K562 (cell line): ENCODE data around the gene TASP1. TPM values are rescaled to one million over a fixed set of nuclear protein-coding genes. Genes with fewer than 3 reads are reported as not detected.

ENCODE experiments used
- ATAC-seq: fragments of 200-7000 bp; cut with Tn5 transposase; 3 replicates; pipeline ENCODE4 v1.9.1; 2020; ENCODE audit warnings: moderate library complexity
- BruUV-seq: library from RNA; stranded (reverse); fragments of 400-500 nt; replicated peaks from 2 replicates; lab custom pipeline; 2021; lab: Mats Ljungman, UMichigan
- CTCF ChIA-PET: fragments of 300-600 bp; formaldehyde crosslinking; extraction: SDS; loops from one replicate; lab custom pipeline; 2021; ENCODE audit warnings: low intra/inter-chr PET ratio; lab: Yijun Ruan, JAX
- POLR2A ChIA-PET: fragments of 300-600, 350-650 bp; sonication (Branson Sonifier 250); formaldehyde crosslinking; extraction: SDS; loops from one replicate; lab custom pipeline; 2021; ENCODE audit warnings: antibody characterized with exemption, inconsistent platforms; lab: Yijun Ruan, JAX
- DNase-seq, 4 experiments: peaks; one replicate each; pipeline versions ENCODE4 v3.0.0 to v3.0.0-alpha.2; 2011 to 2018; ENCODE audit warnings: low spot score in 3 of 4, mixed read lengths in 3 of 4; ENCODE audit errors: extremely low read depth in 1 of 4
- FAIRE-seq: peaks from 2 replicates; lab custom pipeline; 2011; peaks lifted over from hg19 to GRCh38; lab: Jason Lieb, UNC
- H2AFZ ChIP-seq: 2 replicates; pipeline ENCODE4 v1.6.0; 2011; ENCODE audit warnings: low read depth, low read length, control low read depth, inconsistent platforms
- H3K27ac ChIP-seq: fragments of 200-600 bp; 3 replicates; pipeline ENCODE4 v1.8.0; 2011; ENCODE audit warnings: low read depth, mild to moderate bottlenecking, control low read depth, inconsistent platforms, low read length, moderate library complexity, mixed read lengths; ENCODE audit errors: extremely low read depth
- H3K27me3 ChIP-seq, 2 experiments: fragments of 300-600 bp in 1 of 2; 2 replicates in 1 of 2; 3 replicates in 1 of 2; pipeline versions ENCODE4 v1.6.0 to v1.8.0; 2011; ENCODE audit warnings: inconsistent platforms in 2 of 2, low read length in 2 of 2, mild to moderate bottlenecking in 1 of 2, mixed read lengths in 1 of 2, moderate library complexity in 1 of 2; ENCODE audit not compliant: control insufficient read depth in 2 of 2, insufficient read depth in 2 of 2
- H3K36me3 ChIP-seq: fragments of 300-600 bp; 3 replicates; pipeline ENCODE4 v1.8.0; 2011; ENCODE audit warnings: mild to moderate bottlenecking, low read length, inconsistent platforms; ENCODE audit not compliant: control insufficient read depth, insufficient read depth
- H3K4me1 ChIP-seq, 2 experiments: fragments of 200-600 bp in 1 of 2; replicated peaks in 1 of 2; 2 replicates in 1 of 2; 3 replicates in 1 of 2; pipeline versions ENCODE4 v1.5.1 to v1.8.0; 2011; ENCODE audit warnings: inconsistent platforms in 2 of 2, low read length in 2 of 2, mild to moderate bottlenecking in 1 of 2, mixed read lengths in 1 of 2, moderate library complexity in 1 of 2; ENCODE audit not compliant: control insufficient read depth in 2 of 2, insufficient read depth in 2 of 2
- H3K4me2 ChIP-seq: 2 replicates; pipeline ENCODE4 v1.6.1; 2011; ENCODE audit warnings: low read length, control low read depth, inconsistent platforms, mixed read lengths; ENCODE audit not compliant: insufficient read depth
- H3K4me3 ChIP-seq: fragments of 200-600 bp; sonication (generic), shearing (Covaris generic); 2 replicates; pipeline ENCODE4 v1.5.1; 2016; ENCODE audit warnings: control low read depth, inconsistent platforms
- H3K79me2 ChIP-seq: fragments of 200-600 bp; 3 replicates; pipeline ENCODE4 v1.8.0; 2011; ENCODE audit warnings: low read length, inconsistent platforms; ENCODE audit not compliant: control insufficient read depth, insufficient read depth
- H3K9ac ChIP-seq, 2 experiments: 2 replicates each; pipeline versions ENCODE4 v1.6.0 to v1.6.1; 2011; ENCODE audit warnings: low read depth in 2 of 2, low read length in 2 of 2, control low read depth in 1 of 2, inconsistent platforms in 1 of 2, mild to moderate bottlenecking in 1 of 2, mixed read lengths in 1 of 2; ENCODE audit not compliant: insufficient read depth in 1 of 2
- H3K9me1 ChIP-seq: one replicate; pipeline ENCODE4 v1.6.0; 2011; ENCODE audit warnings: inconsistent platforms, mild to moderate bottlenecking, low read length, moderate library complexity; ENCODE audit not compliant: control insufficient read depth, insufficient read depth
- H3K9me3 ChIP-seq: replicated peaks from 2 replicates; pipeline ENCODE4 v1.5.1; 2011; ENCODE audit warnings: low read depth, low read length, inconsistent platforms; ENCODE audit not compliant: control insufficient read depth, insufficient read depth
- H4K20me1 ChIP-seq: replicated peaks from 2 replicates; pipeline ENCODE4 v1.6.1; 2011; ENCODE audit warnings: low read length, inconsistent platforms, mixed read lengths; ENCODE audit not compliant: control insufficient read depth, insufficient read depth
- CHD1 ChIP-seq: fragments of 200-600 bp; sonication (generic); IDR thresholded peaks from one replicate; pipeline ENCODE4 v1.6.1; 2012; ENCODE audit warnings: mild to moderate bottlenecking, moderate library complexity, low read length, inconsistent platforms
- CTBP1 ChIP-seq: fragments of 450-650 bp; IDR thresholded peaks from 2 replicates; pipeline ENCODE4 v1.6.1; 2016; ENCODE audit warnings: borderline replicate concordance
- ETV5 ChIP-seq: sonication (generic); formaldehyde crosslinking; IDR thresholded peaks from 2 replicates; pipeline ENCODE4 v1.4.0; 2020; ENCODE audit warnings: low read depth, mild to moderate bottlenecking, missing genetic modification reagents
- MAFK ChIP-seq: IDR thresholded peaks from 2 replicates; pipeline ENCODE4 v1.6.1; 2011; ENCODE audit warnings: low read length, improper control_type of control experiment
- MTA2 ChIP-seq: fragments of 450-650 bp; IDR thresholded peaks from 2 replicates; pipeline ENCODE4 v1.6.1; 2016; ENCODE audit warnings: low read depth
- NCOA6 ChIP-seq: fragments of 450-650 bp; IDR thresholded peaks from 2 replicates; pipeline ENCODE4 v1.6.1; 2017; ENCODE audit warnings: mild to moderate bottlenecking
- NUFIP1 ChIP-seq: fragments of 450-650 bp; IDR thresholded peaks from 2 replicates; pipeline ENCODE4 v1.6.1; 2018; ENCODE audit not compliant: partially characterized antibody
- STAG1 ChIP-seq: sonication (generic); formaldehyde crosslinking; IDR thresholded peaks from 2 replicates; pipeline ENCODE4 v1.5.0; 2020; ENCODE audit warnings: missing genetic modification reagents, borderline replicate concordance
- STAT5B ChIP-seq: fragments of 250-450 bp; sonication (Bioruptor Pico); IDR thresholded peaks from 2 replicates; pipeline ENCODE4 v1.8.0; 2021; ENCODE audit warnings: mild to moderate bottlenecking, inconsistent platforms
- TCF3 ChIP-seq: sonication (generic); formaldehyde crosslinking; IDR thresholded peaks from 2 replicates; pipeline ENCODE4 v1.4.0; 2020; ENCODE audit warnings: mild to moderate bottlenecking, missing genetic modification reagents
- ZEB2 ChIP-seq: fragments of 450-650 bp; IDR thresholded peaks from 2 replicates; pipeline ENCODE4 v1.6.1; 2016
- ZNF175 ChIP-seq: fragments of 200-800 bp; sonication (Bioruptor generic); IDR thresholded peaks from 2 replicates; pipeline ENCODE4 v1.6.1; 2016; ENCODE audit warnings: low read depth, mild to moderate bottlenecking, missing genetic modification characterization, missing compliant biosample characterization
- ZNF23 ChIP-seq: fragments of 250-450 bp; sonication (Bioruptor Pico); IDR thresholded peaks from 2 replicates; pipeline ENCODE4 v1.4.0; 2020; ENCODE audit warnings: mild to moderate bottlenecking
- ZNF41 ChIP-seq: fragments of 250-450 bp; sonication (Bioruptor Pico); conservative IDR thresholded peaks from 2 replicates; pipeline ENCODE4 v1.4.0; 2020; ENCODE audit warnings: mild to moderate bottlenecking
- ZNF696 ChIP-seq: fragments of 250-450 bp; sonication (Bioruptor Pico); conservative IDR thresholded peaks from 2 replicates; pipeline ENCODE4 v1.4.0; 2020; ENCODE audit warnings: mild to moderate bottlenecking, moderate library complexity
- ZNF780A ChIP-seq: fragments of 250-450 bp; sonication (Bioruptor Pico); IDR thresholded peaks from 2 replicates; pipeline ENCODE4 v1.5.0; 2021; ENCODE audit warnings: mild to moderate bottlenecking
- WGBS: fragments of 100-300 bp; shearing (Covaris generic); methylation state at CpG from one replicate; pipeline ENCODE4 v1.1.6; 2016; ENCODE audit warnings: low coverage, mixed read lengths; ENCODE audit not compliant: insufficient coverage; ENCODE audit errors: missing lambda C conversion rate; 5-methylcytosine and 5-hydroxymethylcytosine counted together
- in situ Hi-C: fragments of 300-500 bp; cut with MboI; formaldehyde crosslinking; loops from 4 replicates; pipeline ENCODE4 v1.15.0; 2018; ENCODE audit warnings: inconsistent platforms, mixed read lengths
- intact Hi-C: fragments of 100-400 bp; cut with micrococcal nuclease; formaldehyde crosslinking; loops from 2 replicates; pipeline ENCODE4 v1.14.2; 2022
- polyA plus RNA-seq, 8 experiments: library from polyadenylated mRNA; depleted of rRNA in 4 of 8; stranded (reverse) in 5 of 8; unstranded in 3 of 8; fragments of >200 nt; fragmentation: Nextera tagmentation in 2 of 8; fragmentation: Illumina TruSeq in 1 of 8; extraction: Ambion mirVana in 2 of 8; extraction: Trizol in 1 of 8; gene quantifications; 2 replicates each; pipeline versions ENCODE4 v1.2.1 to v1.2.3, GENCODE V29; 2011 to 2014; ENCODE audit warnings: inconsistent platforms in 1 of 8, missing spikeins in 1 of 8
- total RNA-seq, 7 experiments: library from RNA; depleted of rRNA in 6 of 7; stranded (reverse); fragments of >200 nt in 6 of 7; fragmentation: Illumina TruSeq in 2 of 7; extraction: Trizol in 2 of 7; gene quantifications; 2 replicates each; pipeline versions ENCODE4 v1.2.1 to v1.2.3, GENCODE V29; 2011 to 2021; ENCODE audit warnings: low replicate concordance in 1 of 7
- TF ChIP-seq, protein P1 (sequence below), 2 experiments: fragments of 450-650 bp; conservative IDR thresholded peaks; 2 replicates each; pipeline ENCODE4 v1.6.1; 2017; ENCODE audit warnings: mild to moderate bottlenecking in 2 of 2, moderate library complexity in 2 of 2
- TF ChIP-seq, protein P2 (sequence below): fragments of 450-650 bp; IDR thresholded peaks from 2 replicates; pipeline ENCODE4 v1.6.1; 2016; ENCODE audit warnings: borderline replicate concordance

Gene TASP1
- total and polyA plus RNA-seq, 9 of the 15 experiments (the other 6 are each of a cell fraction or from before 2014, with no cell fraction given), result 3.7 to 10.6 (median 6.4) TPM

DNA sequence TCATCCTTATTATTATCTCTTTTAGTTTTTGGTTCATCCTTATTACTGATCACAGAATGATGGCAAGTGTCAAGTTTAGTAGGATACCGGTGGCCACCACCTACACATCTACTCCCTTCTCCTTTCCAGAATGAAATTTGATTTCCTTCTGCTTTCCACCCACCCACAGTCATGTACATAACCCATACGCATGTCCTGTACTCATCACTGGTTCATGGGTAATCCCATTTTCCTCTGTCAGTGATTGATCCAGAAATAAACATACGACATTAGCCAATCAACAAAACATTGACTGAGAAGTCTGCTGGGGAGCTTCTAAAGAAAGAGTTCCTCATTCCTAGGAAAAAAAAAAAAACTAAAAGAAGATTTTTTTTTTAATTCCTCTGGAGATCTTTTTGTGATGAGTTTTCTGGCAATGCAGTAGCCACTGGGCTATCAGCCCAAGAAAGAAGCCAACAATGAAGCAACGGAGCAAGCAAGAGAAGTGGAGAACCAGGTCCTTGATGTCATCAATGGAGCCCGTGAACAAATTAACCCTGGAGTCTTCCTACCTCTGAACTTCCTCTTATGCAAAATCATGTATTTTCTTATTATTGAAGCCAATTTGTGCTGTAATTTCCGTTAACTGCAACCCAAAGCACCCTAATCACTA, 127.8 kb downstream of the TASP1 start:
- no peak overlapping the region for H3K4me3 ChIP-seq
- no peaks in the 10 kb centered on the region for H3K4me1 ChIP-seq
- FAIRE-seq (no peak), DNase-seq (no peak), ATAC-seq (no peak)
- H3K27me3 ChIP-seq, result no peaks in the 10 kb centered on the region
- CTCF ChIA-PET, result interaction anchor here (0.6 kb wide), 1 partner anchor 21 kb away, joined by 5 read pairs; no protein-coding TSS in a partner anchor
- H3K9me1 ChIP-seq, result no peaks in the 10 kb centered on the region
- in situ Hi-C loops (no loop called here), intact Hi-C loops (no loop called here)
- TF ChIP-seq, protein P1, sequence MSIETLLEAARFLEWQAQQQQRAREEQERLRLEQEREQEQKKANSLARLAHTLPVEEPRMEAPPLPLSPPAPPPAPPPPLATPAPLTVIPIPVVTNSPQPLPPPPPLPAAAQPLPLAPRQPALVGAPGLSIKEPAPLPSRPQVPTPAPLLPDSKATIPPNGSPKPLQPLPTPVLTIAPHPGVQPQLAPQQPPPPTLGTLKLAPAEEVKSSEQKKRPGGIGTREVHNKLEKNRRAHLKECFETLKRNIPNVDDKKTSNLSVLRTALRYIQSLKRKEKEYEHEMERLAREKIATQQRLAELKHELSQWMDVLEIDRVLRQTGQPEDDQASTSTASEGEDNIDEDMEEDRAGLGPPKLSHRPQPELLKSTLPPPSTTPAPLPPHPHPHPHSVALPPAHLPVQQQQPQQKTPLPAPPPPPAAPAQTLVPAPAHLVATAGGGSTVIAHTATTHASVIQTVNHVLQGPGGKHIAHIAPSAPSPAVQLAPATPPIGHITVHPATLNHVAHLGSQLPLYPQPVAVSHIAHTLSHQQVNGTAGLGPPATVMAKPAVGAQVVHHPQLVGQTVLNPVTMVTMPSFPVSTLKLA (conservative IDR thresholded peaks at IDR 0.05), result no peak
- TF ChIP-seq, protein P2, sequence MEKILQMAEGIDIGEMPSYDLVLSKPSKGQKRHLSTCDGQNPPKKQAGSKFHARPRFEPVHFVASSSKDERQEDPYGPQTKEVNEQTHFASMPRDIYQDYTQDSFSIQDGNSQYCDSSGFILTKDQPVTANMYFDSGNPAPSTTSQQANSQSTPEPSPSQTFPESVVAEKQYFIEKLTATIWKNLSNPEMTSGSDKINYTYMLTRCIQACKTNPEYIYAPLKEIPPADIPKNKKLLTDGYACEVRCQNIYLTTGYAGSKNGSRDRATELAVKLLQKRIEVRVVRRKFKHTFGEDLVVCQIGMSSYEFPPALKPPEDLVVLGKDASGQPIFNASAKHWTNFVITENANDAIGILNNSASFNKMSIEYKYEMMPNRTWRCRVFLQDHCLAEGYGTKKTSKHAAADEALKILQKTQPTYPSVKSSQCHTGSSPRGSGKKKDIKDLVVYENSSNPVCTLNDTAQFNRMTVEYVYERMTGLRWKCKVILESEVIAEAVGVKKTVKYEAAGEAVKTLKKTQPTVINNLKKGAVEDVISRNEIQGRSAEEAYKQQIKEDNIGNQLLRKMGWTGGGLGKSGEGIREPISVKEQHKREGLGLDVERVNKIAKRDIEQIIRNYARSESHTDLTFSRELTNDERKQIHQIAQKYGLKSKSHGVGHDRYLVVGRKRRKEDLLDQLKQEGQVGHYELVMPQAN, result no peak
- TF ChIP-seq ZEB2 (no peak), NCOA6 (no peak), ZNF696 (no peak), ZNF41 (CRISPR knock-in tag) (no peak), ZNF23 (CRISPR knock-in tag) (no peak), STAT5B (CRISPR knock-in tag) (no peak), CHD1 (no peak), ZNF175 (CRISPR knock-in tag) (no peak), TCF3 (no peak), ETV5 (CRISPR knock-in tag) (no peak), NUFIP1 (no peak), CTBP1 (no peak), MTA2 (no peak), ZNF780A (CRISPR knock-in tag) (no peak), MAFK (no peak), STAG1 (no peak)
- no peaks in the 10 kb centered on the region for H3K36me3 ChIP-seq
- H2AFZ ChIP-seq, result no peak overlapping the region
- no peak overlapping the region for H3K9ac ChIP-seq
- no peak overlapping the region for H3K4me2 ChIP-seq
- WGBS, result 76% methylated on average over 6 of the region's 6 CpGs
- no peaks in the 10 kb centered on the region for H3K9me3 ChIP-seq
- BruUV-seq, result no TSS peak
- H4K20me1 ChIP-seq, result no peaks in the 10 kb centered on the region
- POLR2A ChIA-PET, result no interaction called here
- H3K79me2 ChIP-seq, result no peaks in the 10 kb centered on the region
- no peak overlapping the region for H3K27ac ChIP-seq
